Lower lobe of right lung (tissue), 2 donors: ENCODE results near the gene DBX1. TPM values are rescaled to one million over a fixed set of nuclear protein-coding genes. Genes with fewer than 3 reads are reported as not detected.

Experiments
- ATAC-seq, 2 donors: fragments of 200-7000 bp; cut with Tn5 transposase; one replicate each; pipeline ENCODE4 v1.9.1; 2020 to 2022; ENCODE audit warnings: mild to moderate bottlenecking in 2 of 2, moderate library complexity in 2 of 2
- DNase-seq: peaks from one replicate; pipeline ENCODE4 v3.0.0-alpha.2; 2020
- H3K27ac ChIP-seq: fragments of 200-600 bp; one replicate; pipeline ENCODE4 v1.8.0; 2022
- H3K27me3 ChIP-seq: fragments of 200-600 bp; one replicate; pipeline ENCODE4 v1.8.0; 2022; ENCODE audit warnings: low read depth
- H3K36me3 ChIP-seq: fragments of 200-600 bp; one replicate; pipeline ENCODE4 v1.8.0; 2022; ENCODE audit warnings: mild to moderate bottlenecking
- H3K4me1 ChIP-seq: fragments of 200-600 bp; one replicate; pipeline ENCODE4 v1.8.0; 2022
- H3K4me3 ChIP-seq: fragments of 200-600 bp; one replicate; pipeline ENCODE4 v1.8.0; 2022; ENCODE audit warnings: mild to moderate bottlenecking
- H3K9me3 ChIP-seq: fragments of 200-600 bp; one replicate; pipeline ENCODE4 v1.8.0; 2022
- intact Hi-C: fragments of 100-400 bp; cut with DNase I; formaldehyde crosslinking; loops from one replicate; pipeline ENCODE4 v1.11.0; 2022
- total RNA-seq: library from RNA; stranded (reverse); fragmentation: NEBNext Ultra II Directional; extraction: Animal tissue kit (Norgen Biotek cat#: 25700); gene quantifications from one replicate; pipeline ENCODE4 v1.2.1, GENCODE V29; 2021
- TF ChIP-seq, protein P1 (sequence below): fragments of 200-600 bp; IDR thresholded peaks from one replicate; pipeline ENCODE4 v1.8.0; 2022; ENCODE audit warnings: antibody characterized with exemption, mild to moderate bottlenecking
- donor health status: DM: no; HTN: yes; CAD: no; lungs with severe emphysema.

DBX1 gene
- total RNA-seq, 1 donor from 2014 or later = not detected

DNA sequence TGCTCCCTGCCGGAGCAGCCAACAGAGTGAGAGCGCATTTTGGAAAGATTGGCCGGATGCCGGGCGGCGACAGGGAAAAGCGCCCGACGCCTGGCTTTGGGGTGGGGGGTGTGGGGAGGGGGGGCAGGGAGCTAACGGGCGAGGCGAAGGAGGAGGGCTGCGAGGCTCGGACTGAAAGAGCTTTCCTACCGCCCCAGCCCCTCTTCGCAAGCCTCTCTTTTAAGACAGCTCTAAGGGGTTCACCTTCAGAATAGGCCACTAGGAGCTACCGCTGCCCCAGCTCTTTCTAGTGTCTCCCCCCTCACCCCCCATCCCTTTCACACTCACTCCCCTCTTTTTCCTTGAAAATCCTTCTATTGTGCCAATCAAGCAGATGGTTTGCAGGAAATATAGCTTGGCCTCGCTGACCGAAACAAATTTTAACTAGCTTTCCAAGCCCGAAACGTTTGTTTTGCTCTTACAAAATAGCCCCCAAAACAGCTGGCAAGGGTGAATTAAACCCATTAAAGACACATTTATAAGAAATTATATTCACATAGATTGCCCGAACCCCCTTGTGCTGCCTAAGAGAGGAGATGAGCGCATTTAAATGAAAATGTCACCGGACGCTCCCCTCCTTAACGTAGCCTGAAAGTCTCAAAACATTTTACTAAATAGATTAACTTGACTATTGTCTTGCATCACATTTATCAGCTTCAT, 3.7 kb upstream of the DBX1 start:
- H3K27ac ChIP-seq = no peak overlapping the region
- no peaks in the 10 kb centered on the region for H3K9me3 ChIP-seq
- peak overlapping the region; percentile 27 for H3K4me3 ChIP-seq
- intact Hi-C loops = no loop called here
- TF ChIP-seq, protein P1, sequence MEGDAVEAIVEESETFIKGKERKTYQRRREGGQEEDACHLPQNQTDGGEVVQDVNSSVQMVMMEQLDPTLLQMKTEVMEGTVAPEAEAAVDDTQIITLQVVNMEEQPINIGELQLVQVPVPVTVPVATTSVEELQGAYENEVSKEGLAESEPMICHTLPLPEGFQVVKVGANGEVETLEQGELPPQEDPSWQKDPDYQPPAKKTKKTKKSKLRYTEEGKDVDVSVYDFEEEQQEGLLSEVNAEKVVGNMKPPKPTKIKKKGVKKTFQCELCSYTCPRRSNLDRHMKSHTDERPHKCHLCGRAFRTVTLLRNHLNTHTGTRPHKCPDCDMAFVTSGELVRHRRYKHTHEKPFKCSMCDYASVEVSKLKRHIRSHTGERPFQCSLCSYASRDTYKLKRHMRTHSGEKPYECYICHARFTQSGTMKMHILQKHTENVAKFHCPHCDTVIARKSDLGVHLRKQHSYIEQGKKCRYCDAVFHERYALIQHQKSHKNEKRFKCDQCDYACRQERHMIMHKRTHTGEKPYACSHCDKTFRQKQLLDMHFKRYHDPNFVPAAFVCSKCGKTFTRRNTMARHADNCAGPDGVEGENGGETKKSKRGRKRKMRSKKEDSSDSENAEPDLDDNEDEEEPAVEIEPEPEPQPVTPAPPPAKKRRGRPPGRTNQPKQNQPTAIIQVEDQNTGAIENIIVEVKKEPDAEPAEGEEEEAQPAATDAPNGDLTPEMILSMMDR = no peak
- H3K4me1 ChIP-seq = peaks cover 13% of the 10 kb centered on the region
- DNase-seq (no peak), ATAC-seq (no peak)
- peaks cover 99% of the 10 kb centered on the region for H3K27me3 ChIP-seq
- H3K36me3 ChIP-seq = no peaks in the 10 kb centered on the region

DNA sequence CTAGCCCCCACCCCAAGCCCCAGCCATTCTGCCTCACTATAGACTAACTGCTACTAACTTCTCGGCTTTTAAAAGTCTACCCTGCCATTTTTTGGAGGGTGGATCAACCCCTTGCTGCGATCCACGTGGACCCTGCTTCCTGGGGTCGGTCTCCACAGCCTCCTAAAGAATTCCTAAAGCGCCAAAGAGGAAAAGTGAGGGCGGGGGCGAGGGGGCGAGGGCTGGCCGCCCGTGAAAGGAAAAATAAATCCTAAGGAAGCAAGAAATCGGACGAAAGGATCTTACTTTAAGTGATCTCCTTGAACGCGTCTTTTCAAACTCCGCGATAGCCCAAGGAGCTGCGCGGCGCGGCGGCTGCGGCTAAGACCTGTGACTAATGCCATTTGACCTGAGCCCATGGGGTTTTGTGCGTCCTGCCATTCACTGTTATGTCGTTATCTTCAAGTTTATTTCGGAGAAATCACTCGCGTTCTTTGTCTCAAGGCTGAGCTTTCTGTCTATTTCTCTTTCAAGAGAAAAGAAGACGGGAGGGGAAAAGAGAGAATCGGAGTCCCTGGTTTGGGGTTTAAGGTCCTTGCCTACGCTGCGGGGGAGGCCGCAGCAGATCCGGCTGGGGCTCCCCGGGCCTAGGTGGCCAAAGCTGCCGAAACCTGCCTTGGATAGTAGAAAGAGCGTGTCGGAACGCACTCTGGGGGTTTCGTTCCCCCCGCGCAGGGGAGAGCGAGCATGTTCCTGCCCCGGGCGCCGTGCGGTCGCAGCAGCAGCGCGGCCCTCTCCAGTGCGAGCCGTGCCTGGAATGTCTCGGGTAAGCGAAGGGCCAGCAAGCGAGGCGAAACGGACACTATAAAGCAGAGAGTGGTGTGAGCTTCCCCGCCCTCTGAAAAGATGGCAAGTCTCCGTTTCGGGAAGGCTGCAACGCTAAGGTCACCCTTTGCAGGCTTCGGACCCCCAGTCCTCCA, 2.8 kb upstream of the DBX1 start:
- Histone ChIP-seq H3K27ac (no peak overlapping the region), H3K4me3 (peak overlapping the region; percentile 27), H3K36me3 (no peaks in the 10 kb centered on the region), H3K4me1 (peaks cover 13% of the 10 kb centered on the region), H3K27me3 (peaks cover 99% of the 10 kb centered on the region), H3K9me3 (no peaks in the 10 kb centered on the region)
- intact Hi-C loops = no loop called here
- TF ChIP-seq, protein P1 = no peak
- ATAC-seq (peak in 1 of 2 donors; percentile 29), DNase-seq (no peak)

DNA sequence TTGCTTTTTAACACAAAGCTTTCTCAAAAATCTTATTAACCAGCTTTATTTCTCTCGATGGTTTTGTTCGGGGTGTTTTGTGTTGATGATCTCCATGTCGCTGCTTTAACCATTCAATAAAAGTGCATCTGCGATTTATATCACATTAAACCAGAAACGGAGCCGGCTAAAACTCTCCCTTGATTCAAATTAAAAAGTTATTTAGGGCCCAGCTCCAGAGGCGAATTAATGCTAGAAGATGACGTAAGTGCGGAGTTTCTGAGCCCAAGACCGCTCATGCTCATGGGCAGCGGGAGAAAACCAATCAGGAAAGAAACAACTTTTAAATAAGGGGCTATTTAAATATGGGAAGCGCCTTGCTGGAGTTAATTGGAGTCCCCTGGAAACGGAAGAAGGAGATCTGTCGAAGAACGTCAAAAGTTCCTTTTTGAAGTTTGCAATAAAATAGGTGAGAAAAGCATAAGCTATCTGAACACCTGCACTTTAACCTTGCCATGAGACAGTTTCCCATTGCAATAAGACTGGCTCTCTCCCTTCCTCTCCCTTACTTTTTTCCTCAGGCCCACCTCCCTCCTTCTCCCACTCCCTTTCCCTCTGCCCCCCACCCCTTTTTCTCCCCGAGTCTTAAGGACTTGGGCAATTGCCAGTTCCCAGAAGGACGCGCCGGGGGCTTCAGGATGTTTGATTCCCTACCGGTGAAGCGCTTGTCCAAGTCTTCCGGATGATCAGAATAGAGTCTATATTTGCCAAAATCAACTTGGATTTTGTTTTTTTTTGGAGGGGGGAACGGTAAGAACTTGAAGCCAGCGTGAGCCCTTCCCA, 1.9 kb upstream of the DBX1 start:
- Histone ChIP-seq H3K27me3 (peaks cover 100% of the 10 kb centered on the region), H3K4me3 (no peak overlapping the region), H3K4me1 (peaks cover 15% of the 10 kb centered on the region), H3K36me3 (no peaks in the 10 kb centered on the region), H3K27ac (no peak overlapping the region), H3K9me3 (no peaks in the 10 kb centered on the region)
- DNase-seq = no peak
- intact Hi-C loops = no loop called here
- TF ChIP-seq, protein P1 = no peak
- ATAC-seq = no peak

DNA sequence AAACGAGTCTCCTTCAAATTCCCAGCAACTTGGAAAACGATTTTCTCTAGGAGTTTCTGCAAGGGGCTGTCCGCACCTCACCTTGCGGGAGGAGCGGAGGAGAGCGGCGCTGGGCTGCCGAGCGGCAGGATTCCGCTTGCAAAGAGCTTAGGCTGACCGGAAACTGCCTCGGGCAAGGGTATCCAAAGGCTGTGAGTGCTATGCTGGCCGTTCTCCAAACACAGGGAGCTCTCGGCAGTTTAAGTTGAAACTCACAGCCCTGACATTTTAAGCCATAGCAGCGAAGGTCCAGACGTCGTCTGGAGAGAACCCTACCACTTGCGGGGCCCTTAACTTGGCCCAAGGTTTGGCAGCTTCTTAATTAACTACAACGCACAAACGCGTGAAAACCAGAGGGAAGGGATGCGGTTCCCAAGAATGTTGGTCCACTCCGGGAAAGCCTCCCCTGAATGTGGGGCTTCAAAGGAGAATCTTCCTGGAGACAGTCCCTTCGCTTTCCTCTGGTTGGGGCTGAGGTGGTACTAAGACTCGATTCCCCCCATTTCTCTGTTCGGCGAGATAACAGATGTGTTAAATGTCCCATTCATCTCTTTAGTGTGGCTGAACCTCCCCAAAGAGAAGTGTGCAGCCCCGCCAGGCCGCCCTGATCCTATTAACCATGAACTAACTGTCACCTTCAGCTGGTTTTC, 1.1 kb upstream of the DBX1 start:
- Histone ChIP-seq H3K27ac (no peak overlapping the region), H3K27me3 (peaks cover 100% of the 10 kb centered on the region), H3K4me3 (no peak overlapping the region), H3K4me1 (peaks cover 19% of the 10 kb centered on the region), H3K9me3 (no peaks in the 10 kb centered on the region), H3K36me3 (no peaks in the 10 kb centered on the region)
- TF ChIP-seq, protein P1 = no peak
- ATAC-seq (no peak), DNase-seq (no peak)
- intact Hi-C loops = no loop called here
